OCI-LY7 (cell line): Measurements from ENCODE around the gene PTRH1.

Experiments used
- EZH2phosphoT487 ChIP-seq: fragments of 200-600 bp; sonication (generic); IDR thresholded peaks from 2 replicates; pipeline ENCODE4 v1.6.1; 2018; ENCODE audit warnings: low read depth, borderline replicate concordance, mild to moderate bottlenecking, mixed run types, antibody characterized with exemption, low read length, moderate library complexity, mixed read lengths
- TF ChIP-seq, protein P1 (sequence below): fragments of 200-600 bp; sonication (generic); conservative IDR thresholded peaks from 2 replicates; pipeline ENCODE4 v1.5.1; 2014; ENCODE audit warnings: mild to moderate bottlenecking, antibody characterized with exemption, low read length, moderate library complexity, mixed read lengths

DNA sequence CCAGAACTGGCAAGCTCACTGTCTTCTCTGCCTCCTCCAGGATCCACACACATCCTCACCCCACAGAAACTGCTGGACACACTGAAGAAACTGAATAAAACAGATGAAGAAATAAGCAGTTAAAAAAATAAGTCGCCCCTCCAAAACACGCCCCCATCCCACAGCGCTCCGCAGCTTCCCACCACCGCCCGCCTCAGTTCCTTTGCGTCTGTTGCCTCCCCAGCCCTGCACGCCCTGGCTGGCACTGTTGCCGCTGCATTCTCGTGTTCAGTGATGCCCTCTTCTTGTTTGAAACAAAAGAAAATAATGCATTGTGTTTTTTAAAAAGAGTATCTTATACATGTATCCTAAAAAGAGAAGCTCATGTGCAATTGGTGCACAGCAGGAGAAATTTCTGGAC lies 24.7 kb downstream of the PTRH1 start:
- TF ChIP-seq, protein P1, sequence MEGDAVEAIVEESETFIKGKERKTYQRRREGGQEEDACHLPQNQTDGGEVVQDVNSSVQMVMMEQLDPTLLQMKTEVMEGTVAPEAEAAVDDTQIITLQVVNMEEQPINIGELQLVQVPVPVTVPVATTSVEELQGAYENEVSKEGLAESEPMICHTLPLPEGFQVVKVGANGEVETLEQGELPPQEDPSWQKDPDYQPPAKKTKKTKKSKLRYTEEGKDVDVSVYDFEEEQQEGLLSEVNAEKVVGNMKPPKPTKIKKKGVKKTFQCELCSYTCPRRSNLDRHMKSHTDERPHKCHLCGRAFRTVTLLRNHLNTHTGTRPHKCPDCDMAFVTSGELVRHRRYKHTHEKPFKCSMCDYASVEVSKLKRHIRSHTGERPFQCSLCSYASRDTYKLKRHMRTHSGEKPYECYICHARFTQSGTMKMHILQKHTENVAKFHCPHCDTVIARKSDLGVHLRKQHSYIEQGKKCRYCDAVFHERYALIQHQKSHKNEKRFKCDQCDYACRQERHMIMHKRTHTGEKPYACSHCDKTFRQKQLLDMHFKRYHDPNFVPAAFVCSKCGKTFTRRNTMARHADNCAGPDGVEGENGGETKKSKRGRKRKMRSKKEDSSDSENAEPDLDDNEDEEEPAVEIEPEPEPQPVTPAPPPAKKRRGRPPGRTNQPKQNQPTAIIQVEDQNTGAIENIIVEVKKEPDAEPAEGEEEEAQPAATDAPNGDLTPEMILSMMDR: no peak
- TF ChIP-seq EZH2phosphoT487: no peak
